GM12801 (cell line): ENCODE measurements around the gene FUT7.

Experiments
- TF ChIP-seq, protein P1 (sequence below): IDR thresholded peaks from one replicate; pipeline ENCODE4 v1.5.1; 2011; ENCODE audit warnings: control low read depth; ENCODE audit not compliant: insufficient read length; ENCODE audit errors: extremely low read depth

FUT7 gene

DNA sequence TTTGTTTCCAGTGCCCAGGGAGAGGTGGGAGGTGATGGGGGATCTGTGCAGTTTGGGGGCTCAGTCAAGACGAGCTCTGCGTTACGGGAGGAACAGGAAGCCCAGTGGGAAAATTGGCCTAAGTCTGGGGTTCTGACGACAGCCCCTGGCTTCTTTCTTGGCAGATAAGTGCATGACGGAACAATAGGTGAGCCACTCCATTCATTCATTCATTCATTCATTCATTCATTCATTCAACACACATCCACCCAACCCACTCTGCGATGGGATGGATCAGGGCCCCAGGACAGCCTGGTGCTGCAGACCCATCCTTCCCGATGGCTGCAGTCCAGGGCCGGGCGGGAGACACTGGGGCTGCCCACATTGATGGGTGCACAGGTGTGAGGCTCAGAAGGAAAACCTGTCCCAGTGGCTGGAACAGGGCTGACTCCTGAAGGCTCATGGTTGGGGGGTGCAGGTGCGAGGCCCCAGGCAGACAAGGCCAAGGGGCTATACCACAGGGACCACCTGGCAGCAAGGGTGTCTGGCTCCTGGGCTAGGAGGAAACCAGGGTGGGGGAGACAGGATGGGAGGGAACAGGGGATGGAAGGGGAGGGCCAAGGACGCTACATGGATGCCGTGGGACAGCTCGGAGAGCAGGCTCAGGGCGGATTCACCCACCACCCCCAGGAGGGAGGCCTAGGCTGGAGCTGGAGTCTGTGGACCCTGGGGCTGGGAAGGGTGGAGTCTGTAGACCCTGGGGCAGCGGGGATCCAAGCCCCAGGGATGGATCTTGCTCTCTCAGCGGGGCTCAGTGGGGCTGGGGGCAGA is 51.0 kb downstream of the FUT7 start:
- TF ChIP-seq, protein P1, sequence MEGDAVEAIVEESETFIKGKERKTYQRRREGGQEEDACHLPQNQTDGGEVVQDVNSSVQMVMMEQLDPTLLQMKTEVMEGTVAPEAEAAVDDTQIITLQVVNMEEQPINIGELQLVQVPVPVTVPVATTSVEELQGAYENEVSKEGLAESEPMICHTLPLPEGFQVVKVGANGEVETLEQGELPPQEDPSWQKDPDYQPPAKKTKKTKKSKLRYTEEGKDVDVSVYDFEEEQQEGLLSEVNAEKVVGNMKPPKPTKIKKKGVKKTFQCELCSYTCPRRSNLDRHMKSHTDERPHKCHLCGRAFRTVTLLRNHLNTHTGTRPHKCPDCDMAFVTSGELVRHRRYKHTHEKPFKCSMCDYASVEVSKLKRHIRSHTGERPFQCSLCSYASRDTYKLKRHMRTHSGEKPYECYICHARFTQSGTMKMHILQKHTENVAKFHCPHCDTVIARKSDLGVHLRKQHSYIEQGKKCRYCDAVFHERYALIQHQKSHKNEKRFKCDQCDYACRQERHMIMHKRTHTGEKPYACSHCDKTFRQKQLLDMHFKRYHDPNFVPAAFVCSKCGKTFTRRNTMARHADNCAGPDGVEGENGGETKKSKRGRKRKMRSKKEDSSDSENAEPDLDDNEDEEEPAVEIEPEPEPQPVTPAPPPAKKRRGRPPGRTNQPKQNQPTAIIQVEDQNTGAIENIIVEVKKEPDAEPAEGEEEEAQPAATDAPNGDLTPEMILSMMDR = no peak
